K562 (cell line): ENCODE results near the gene MYH11. TPM values are rescaled to one million over a fixed set of nuclear protein-coding genes. Genes with fewer than 3 reads are reported as not detected.

Source experiments
- EP400 ChIP-seq: fragments of 450-650 bp; IDR thresholded peaks from 2 replicates; pipeline ENCODE4 v1.6.1; 2017; ENCODE audit warnings: antibody characterized with exemption, mild to moderate bottlenecking, moderate library complexity
- U2AF2 ChIP-seq: fragments of 200-400 bp; formaldehyde crosslinking; optimal IDR thresholded peaks from 2 replicates; pipeline ENCODE3; 2017; ENCODE audit warnings: low read depth, mild to moderate bottlenecking, low read length
- ZNF143 ChIP-seq: sonication (generic); formaldehyde crosslinking; IDR thresholded peaks from 2 replicates; pipeline ENCODE4 v1.9.0; 2022; ENCODE audit warnings: mild to moderate bottlenecking, missing genetic modification reagents
- ZNF232 ChIP-seq: sonication (generic); formaldehyde crosslinking; IDR thresholded peaks from 2 replicates; pipeline ENCODE4 v1.8.0; 2022; ENCODE audit warnings: mild to moderate bottlenecking, missing genetic modification reagents
- ZNF707 ChIP-seq: fragments of 250-450 bp; sonication (Bioruptor Pico); conservative IDR thresholded peaks from 2 replicates; pipeline ENCODE4 v1.8.0; 2022; ENCODE audit warnings: inconsistent platforms, mild to moderate bottlenecking, moderate library complexity
- polyA plus RNA-seq, 8 experiments: library from polyadenylated mRNA; depleted of rRNA in 4 of 8; stranded (reverse) in 5 of 8; unstranded in 3 of 8; fragments of >200 nt; fragmentation: Nextera tagmentation in 2 of 8; fragmentation: Illumina TruSeq in 1 of 8; extraction: Ambion mirVana in 2 of 8; extraction: Trizol in 1 of 8; gene quantifications; 2 replicates each; pipeline versions ENCODE4 v1.2.1 to v1.2.3, GENCODE V29; 2011 to 2014; ENCODE audit warnings: inconsistent platforms in 1 of 8, missing spikeins in 1 of 8
- total RNA-seq, 7 experiments: library from RNA; depleted of rRNA in 6 of 7; stranded (reverse); fragments of >200 nt in 6 of 7; fragmentation: Illumina TruSeq in 2 of 7; extraction: Trizol in 2 of 7; gene quantifications; 2 replicates each; pipeline versions ENCODE4 v1.2.1 to v1.2.3, GENCODE V29; 2011 to 2021; ENCODE audit warnings: low replicate concordance in 1 of 7
- TF ChIP-seq, protein P1 (sequence below): sonication (generic); formaldehyde crosslinking; IDR thresholded peaks from 2 replicates; pipeline ENCODE4 v1.8.0; 2022; ENCODE audit warnings: missing genetic modification reagents, mild to moderate bottlenecking, borderline replicate concordance
- TF ChIP-seq, protein P2 (sequence below): fragments of 250-450 bp; sonication (Bioruptor Pico); IDR thresholded peaks from 2 replicates; pipeline ENCODE4 v1.4.0; 2020

The MYH11 gene
- total and polyA plus RNA-seq, 9 of the 15 experiments (the other 6 are each of a cell fraction or from before 2014, with no cell fraction given) = 0.05 to 0.47 (median 0.08) TPM; not detected in 5

DNA sequence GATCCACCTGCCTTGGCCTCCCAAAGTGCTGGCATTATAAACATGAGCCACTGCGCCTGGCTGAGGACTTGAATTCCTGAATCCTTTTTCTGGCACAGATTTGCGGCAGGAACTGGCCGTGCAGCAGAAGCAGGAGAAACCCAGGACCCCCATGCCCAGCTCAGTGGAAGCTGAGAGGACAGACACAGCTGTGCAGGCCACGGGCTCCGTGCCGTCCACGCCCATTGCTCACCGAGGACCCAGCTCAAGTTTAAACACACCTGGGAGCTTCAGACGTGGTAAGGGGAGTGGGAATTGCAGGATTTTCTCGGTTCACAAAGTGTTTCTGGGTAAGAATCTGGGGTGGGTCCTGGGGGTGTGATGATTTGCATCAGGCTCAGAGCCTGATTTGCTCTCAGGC is 165.8 kb downstream of the MYH11 start (continued):
- TF ChIP-seq, protein P1, sequence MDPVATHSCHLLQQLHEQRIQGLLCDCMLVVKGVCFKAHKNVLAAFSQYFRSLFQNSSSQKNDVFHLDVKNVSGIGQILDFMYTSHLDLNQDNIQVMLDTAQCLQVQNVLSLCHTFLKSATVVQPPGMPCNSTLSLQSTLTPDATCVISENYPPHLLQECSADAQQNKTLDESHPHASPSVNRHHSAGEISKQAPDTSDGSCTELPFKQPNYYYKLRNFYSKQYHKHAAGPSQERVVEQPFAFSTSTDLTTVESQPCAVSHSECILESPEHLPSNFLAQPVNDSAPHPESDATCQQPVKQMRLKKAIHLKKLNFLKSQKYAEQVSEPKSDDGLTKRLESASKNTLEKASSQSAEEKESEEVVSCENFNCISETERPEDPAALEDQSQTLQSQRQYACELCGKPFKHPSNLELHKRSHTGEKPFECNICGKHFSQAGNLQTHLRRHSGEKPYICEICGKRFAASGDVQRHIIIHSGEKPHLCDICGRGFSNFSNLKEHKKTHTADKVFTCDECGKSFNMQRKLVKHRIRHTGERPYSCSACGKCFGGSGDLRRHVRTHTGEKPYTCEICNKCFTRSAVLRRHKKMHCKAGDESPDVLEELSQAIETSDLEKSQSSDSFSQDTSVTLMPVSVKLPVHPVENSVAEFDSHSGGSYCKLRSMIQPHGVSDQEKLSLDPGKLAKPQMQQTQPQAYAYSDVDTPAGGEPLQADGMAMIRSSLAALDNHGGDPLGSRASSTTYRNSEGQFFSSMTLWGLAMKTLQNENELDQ (CRISPR knock-in tag) = no peak
- no peak for TF ChIP-seq ZNF232 (CRISPR knock-in tag)
- TF ChIP-seq ZNF707 = no peak
- TF ChIP-seq, protein P2, sequence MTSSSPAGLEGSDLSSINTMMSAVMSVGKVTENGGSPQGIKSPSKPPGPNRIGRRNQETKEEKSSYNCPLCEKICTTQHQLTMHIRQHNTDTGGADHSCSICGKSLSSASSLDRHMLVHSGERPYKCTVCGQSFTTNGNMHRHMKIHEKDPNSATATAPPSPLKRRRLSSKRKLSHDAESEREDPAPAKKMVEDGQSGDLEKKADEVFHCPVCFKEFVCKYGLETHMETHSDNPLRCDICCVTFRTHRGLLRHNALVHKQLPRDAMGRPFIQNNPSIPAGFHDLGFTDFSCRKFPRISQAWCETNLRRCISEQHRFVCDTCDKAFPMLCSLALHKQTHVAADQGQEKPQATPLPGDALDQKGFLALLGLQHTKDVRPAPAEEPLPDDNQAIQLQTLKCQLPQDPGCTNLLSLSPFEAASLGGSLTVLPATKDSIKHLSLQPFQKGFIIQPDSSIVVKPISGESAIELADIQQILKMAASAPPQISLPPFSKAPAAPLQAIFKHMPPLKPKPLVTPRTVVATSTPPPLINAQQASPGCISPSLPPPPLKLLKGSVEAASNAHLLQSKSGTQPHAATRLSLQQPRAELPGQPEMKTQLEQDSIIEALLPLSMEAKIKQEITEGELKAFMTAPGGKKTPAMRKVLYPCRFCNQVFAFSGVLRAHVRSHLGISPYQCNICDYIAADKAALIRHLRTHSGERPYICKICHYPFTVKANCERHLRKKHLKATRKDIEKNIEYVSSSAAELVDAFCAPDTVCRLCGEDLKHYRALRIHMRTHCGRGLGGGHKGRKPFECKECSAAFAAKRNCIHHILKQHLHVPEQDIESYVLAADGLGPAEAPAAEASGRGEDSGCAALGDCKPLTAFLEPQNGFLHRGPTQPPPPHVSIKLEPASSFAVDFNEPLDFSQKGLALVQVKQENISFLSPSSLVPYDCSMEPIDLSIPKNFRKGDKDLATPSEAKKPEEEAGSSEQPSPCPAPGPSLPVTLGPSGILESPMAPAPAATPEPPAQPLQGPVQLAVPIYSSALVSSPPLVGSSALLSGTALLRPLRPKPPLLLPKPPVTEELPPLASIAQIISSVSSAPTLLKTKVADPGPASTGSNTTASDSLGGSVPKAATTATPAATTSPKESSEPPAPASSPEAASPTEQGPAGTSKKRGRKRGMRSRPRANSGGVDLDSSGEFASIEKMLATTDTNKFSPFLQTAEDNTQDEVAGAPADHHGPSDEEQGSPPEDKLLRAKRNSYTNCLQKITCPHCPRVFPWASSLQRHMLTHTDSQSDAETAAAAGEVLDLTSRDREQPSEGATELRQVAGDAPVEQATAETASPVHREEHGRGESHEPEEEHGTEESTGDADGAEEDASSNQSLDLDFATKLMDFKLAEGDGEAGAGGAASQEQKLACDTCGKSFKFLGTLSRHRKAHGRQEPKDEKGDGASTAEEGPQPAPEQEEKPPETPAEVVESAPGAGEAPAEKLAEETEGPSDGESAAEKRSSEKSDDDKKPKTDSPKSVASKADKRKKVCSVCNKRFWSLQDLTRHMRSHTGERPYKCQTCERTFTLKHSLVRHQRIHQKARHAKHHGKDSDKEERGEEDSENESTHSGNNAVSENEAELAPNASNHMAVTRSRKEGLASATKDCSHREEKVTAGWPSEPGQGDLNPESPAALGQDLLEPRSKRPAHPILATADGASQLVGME (CRISPR knock-in tag) = no peak
- no peak for TF ChIP-seq ZNF143 (CRISPR knock-in tag)
- TF ChIP-seq EP400 = no peak
- no peak for TF ChIP-seq U2AF2
